OCI-LY1 (cell line): Measurements from ENCODE around the gene MMEL1.

Source experiments
- H2AFZ ChIP-seq: fragments of 200-600 bp; sonication (generic), shearing (Covaris generic); 2 replicates; pipeline ENCODE4 v1.6.0; 2014; ENCODE audit warnings: antibody characterized with exemption, mild to moderate bottlenecking, low read length
- H3F3A ChIP-seq: fragments of 200-600 bp; sonication (generic), shearing (Covaris generic); 2 replicates; pipeline ENCODE4 v1.6.0; 2014; ENCODE audit warnings: mild to moderate bottlenecking, antibody characterized with exemption, low read length, moderate library complexity; ENCODE audit not compliant: insufficient read depth
- H3K27ac ChIP-seq: fragments of 200-600 bp; sonication (generic); 2 replicates; pipeline ENCODE4 v1.5.1; 2014; ENCODE audit warnings: low read length, mixed run types, mild to moderate bottlenecking, low read depth; ENCODE audit not compliant: poor library complexity, severe bottlenecking
- H3K27me3 ChIP-seq: fragments of 200-600 bp; sonication (generic); 2 replicates; pipeline ENCODE4 v1.6.0; 2014; ENCODE audit warnings: antibody characterized with exemption, mild to moderate bottlenecking, low read length, moderate library complexity; ENCODE audit not compliant: insufficient read depth
- H3K36me3 ChIP-seq: fragments of 200-600 bp; sonication (generic); 2 replicates; pipeline ENCODE4 v1.6.1; 2014; ENCODE audit warnings: mild to moderate bottlenecking, antibody characterized with exemption, low read length, moderate library complexity, mixed read lengths; ENCODE audit not compliant: insufficient read depth
- H3K4me1 ChIP-seq: fragments of 200-600 bp; sonication (generic); 2 replicates; pipeline ENCODE4 v1.5.1; 2014; ENCODE audit warnings: mild to moderate bottlenecking, low read length, moderate library complexity; ENCODE audit not compliant: insufficient read depth, severe bottlenecking
- H3K4me2 ChIP-seq: fragments of 200-600 bp; sonication (generic), shearing (Covaris generic); 2 replicates; pipeline ENCODE4 v1.6.1; 2014; ENCODE audit warnings: low read length
- H3K4me3 ChIP-seq: fragments of 200-600 bp; sonication (generic); 2 replicates; pipeline ENCODE4 v1.5.1; 2014; ENCODE audit warnings: low read length, low read depth, mild to moderate bottlenecking, mixed read lengths; ENCODE audit not compliant: poor library complexity, severe bottlenecking
- H3K79me2 ChIP-seq: fragments of 200-600 bp; shearing (Covaris generic); 2 replicates; pipeline ENCODE4 v1.6.1; 2016; ENCODE audit warnings: mixed run types, low read length, mixed read lengths; ENCODE audit not compliant: insufficient read depth
- H3K9ac ChIP-seq: fragments of 200-600 bp; sonication (generic), shearing (Covaris generic); 2 replicates; pipeline ENCODE4 v1.6.1; 2014; ENCODE audit warnings: mild to moderate bottlenecking, low read length, mixed read lengths
- H3K9me2 ChIP-seq: fragments of 200-600 bp; sonication (generic), shearing (Covaris generic); 2 replicates; pipeline ENCODE4 v1.6.1; 2014; ENCODE audit warnings: low read depth, mild to moderate bottlenecking, low read length, mixed read lengths
- H3K9me3 ChIP-seq: fragments of 200-600 bp; shearing (Covaris generic); 2 replicates; pipeline ENCODE4 v1.6.1; 2014; ENCODE audit warnings: low read length, mixed read lengths
- H4K20me1 ChIP-seq: fragments of 200-600 bp; sonication (generic), shearing (Covaris generic); 2 replicates; pipeline ENCODE4 v1.6.0; 2016; ENCODE audit warnings: mild to moderate bottlenecking, low read length; ENCODE audit not compliant: insufficient read depth
- EZH2 ChIP-seq: fragments of 200-600 bp; sonication (generic), shearing (Covaris generic); IDR thresholded peaks from 2 replicates; pipeline ENCODE4 v1.8.0; 2017; ENCODE audit warnings: borderline replicate concordance, mixed run types, mild to moderate bottlenecking, antibody characterized with exemption, low read length, moderate library complexity, mixed read lengths
- TF ChIP-seq, protein P1 (sequence below): fragments of 200-600 bp; sonication (generic), shearing (Covaris generic); IDR thresholded peaks from 2 replicates; pipeline ENCODE4 v1.5.1; 2017; ENCODE audit warnings: mild to moderate bottlenecking, antibody characterized with exemption, low read length, moderate library complexity, mixed read lengths

Gene MMEL1

DNA sequence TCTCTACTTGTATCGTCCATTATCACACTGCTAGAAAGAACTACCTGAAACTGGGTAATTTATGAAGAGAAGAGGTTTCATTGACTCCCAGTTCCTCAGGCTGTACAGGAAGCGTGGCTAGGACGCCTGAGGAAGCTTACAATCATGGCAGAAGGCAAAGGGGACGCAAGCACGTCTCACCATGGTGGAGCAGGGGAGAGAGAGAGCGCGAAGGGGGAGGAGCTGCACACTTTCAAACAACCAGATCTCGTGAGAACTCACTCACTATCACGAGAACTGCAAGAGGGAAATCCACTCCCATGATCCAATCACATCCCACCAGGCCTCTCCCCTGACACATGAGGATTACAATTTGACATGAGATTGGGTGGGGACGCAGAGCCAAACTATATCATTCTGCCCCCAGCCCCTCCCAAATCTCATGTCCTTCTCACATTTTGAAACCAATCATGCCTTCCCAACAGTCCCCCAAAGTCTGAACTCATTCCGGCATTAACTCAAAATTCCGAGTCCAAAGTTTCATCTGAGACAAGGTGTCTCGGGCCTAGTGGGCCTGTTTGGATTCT, 8.0 kb downstream of the MMEL1 start:
- Histone ChIP-seq H3K36me3 (no peaks in the 10 kb centered on the region), H3K9me3 (no peaks in the 10 kb centered on the region), H3K79me2 (no peaks in the 10 kb centered on the region), H3K4me2 (no peak overlapping the region), H3K27me3 (no peaks in the 10 kb centered on the region; the same call in 1 of the 2 replicates), H3K4me1 (no peaks in the 10 kb centered on the region), H4K20me1 (no peaks in the 10 kb centered on the region), H3K4me3 (no peak overlapping the region), H3F3A (no peaks in the 10 kb centered on the region), H3K27ac (no peak overlapping the region), H3K9me2 (no peaks in the 10 kb centered on the region), H3K9ac (no peak overlapping the region), H2AFZ (no peak overlapping the region)
- no peak for TF ChIP-seq EZH2
- TF ChIP-seq, protein P1, sequence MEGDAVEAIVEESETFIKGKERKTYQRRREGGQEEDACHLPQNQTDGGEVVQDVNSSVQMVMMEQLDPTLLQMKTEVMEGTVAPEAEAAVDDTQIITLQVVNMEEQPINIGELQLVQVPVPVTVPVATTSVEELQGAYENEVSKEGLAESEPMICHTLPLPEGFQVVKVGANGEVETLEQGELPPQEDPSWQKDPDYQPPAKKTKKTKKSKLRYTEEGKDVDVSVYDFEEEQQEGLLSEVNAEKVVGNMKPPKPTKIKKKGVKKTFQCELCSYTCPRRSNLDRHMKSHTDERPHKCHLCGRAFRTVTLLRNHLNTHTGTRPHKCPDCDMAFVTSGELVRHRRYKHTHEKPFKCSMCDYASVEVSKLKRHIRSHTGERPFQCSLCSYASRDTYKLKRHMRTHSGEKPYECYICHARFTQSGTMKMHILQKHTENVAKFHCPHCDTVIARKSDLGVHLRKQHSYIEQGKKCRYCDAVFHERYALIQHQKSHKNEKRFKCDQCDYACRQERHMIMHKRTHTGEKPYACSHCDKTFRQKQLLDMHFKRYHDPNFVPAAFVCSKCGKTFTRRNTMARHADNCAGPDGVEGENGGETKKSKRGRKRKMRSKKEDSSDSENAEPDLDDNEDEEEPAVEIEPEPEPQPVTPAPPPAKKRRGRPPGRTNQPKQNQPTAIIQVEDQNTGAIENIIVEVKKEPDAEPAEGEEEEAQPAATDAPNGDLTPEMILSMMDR = no peak

DNA sequence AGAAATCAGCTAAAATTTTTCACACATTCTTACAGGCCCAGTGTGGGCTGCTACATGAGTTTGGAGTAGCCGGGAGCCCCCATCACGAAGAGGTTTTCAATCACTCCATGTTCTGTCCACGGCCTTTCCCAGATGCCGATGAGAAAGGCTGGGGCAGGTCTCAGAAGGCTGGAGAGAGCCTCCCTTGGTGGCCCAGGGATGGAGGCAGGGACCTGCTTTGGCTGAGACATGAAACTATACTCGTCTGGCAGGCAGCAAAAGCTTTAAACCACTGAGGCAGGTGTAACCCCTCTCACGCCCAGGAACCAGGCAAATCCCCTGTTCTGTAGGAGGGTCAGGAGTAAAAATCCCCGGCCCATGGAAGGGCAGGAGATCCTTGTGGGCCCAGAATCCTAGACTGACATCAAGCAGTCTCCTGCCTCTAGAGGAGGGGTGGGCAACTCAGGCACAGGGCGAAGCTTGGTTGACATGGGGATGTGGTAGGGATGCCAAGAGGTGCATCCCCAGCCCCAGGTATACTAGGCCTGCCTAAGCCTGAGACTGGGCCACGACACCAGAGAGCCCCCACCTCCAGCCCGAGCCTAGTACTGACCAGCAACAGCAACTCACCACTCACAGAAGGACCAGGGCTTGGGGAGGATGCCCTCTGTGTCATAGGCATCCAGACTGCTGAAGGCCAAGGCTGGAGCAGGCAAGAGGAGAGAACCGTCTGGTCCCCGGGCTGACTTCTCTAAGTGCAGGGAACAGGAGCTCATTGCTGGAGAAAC, 9.1 kb downstream of the MMEL1 start:
- no peaks in the 10 kb centered on the region for H3K4me1 ChIP-seq
- no peaks in the 10 kb centered on the region for H3K79me2 ChIP-seq
- H3K4me2 ChIP-seq = no peak overlapping the region
- H3K9ac ChIP-seq = no peak overlapping the region
- no peaks in the 10 kb centered on the region for H3F3A ChIP-seq
- H3K27ac ChIP-seq = no peak overlapping the region
- no peak overlapping the region for H2AFZ ChIP-seq
- H4K20me1 ChIP-seq = no peaks in the 10 kb centered on the region
- no peak for TF ChIP-seq EZH2
- TF ChIP-seq, protein P1 = no peak
- H3K9me2 ChIP-seq = no peaks in the 10 kb centered on the region
- no peaks in the 10 kb centered on the region; the same call in 1 of the 2 replicates for H3K27me3 ChIP-seq
- H3K4me3 ChIP-seq = no peak overlapping the region
- H3K36me3 ChIP-seq = no peaks in the 10 kb centered on the region
- no peaks in the 10 kb centered on the region for H3K9me3 ChIP-seq

DNA sequence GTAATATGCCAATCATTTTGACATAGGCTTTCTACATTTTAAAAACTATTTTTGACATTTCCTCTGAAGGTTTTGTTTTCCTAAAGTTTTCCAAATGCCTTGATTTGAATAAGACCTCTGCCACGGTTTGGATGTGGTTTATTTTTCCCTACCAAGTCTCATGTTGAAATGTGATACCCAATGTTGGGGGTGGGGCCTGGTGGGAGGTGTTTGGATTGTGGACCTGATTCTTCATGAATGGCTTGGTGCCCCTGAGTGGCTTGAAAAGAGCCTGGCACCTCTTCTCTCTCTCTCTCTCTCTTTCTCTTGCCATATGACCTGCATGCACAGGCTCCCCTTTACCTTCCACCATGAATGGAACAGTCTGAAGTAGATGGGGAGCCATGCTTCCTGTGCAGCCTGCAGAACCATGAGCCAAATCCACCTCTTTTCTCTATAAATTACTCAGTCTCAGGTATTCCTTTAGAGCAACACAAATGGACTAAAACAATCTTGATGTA, 14.8 kb downstream of the MMEL1 start:
- TF ChIP-seq EZH2 = no peak
- TF ChIP-seq, protein P1 = no peak
- Histone ChIP-seq H3K36me3 (no peaks in the 10 kb centered on the region), H3K4me3 (no peak overlapping the region), H3K9me2 (no peaks in the 10 kb centered on the region), H3K9me3 (no peaks in the 10 kb centered on the region), H3K4me2 (no peak overlapping the region), H3K4me1 (no peaks in the 10 kb centered on the region), H4K20me1 (no peaks in the 10 kb centered on the region), H3K79me2 (no peaks in the 10 kb centered on the region), H2AFZ (no peak overlapping the region), H3K27ac (no peak overlapping the region), H3K27me3 (no peaks in the 10 kb centered on the region; the same call in none of the 2 replicates), H3F3A (no peaks in the 10 kb centered on the region), H3K9ac (no peak overlapping the region)
